Mucosa of descending colon (tissue), 3 donors: Measurements from ENCODE around the gene PKD1L1. TPM values are rescaled to one million over a fixed set of nuclear protein-coding genes. Genes with fewer than 3 reads are reported as not detected.

ENCODE experiments used
- ATAC-seq: fragments of 200-7000 bp; cut with Tn5 transposase; one replicate; pipeline ENCODE4 v1.9.1; 2020; ENCODE audit warnings: mild to moderate bottlenecking, moderate library complexity
- DNase-seq, 3 donors: peaks; one replicate each; pipeline ENCODE4 v3.0.0-alpha.2; 2020
- H3K36me3 ChIP-seq: fragments of 200-600 bp; one replicate; pipeline ENCODE4 v1.8.0; 2021; ENCODE audit warnings: low read depth, mild to moderate bottlenecking
- H3K4me1 ChIP-seq: fragments of 200-600 bp; one replicate; pipeline ENCODE4 v1.8.0; 2021; ENCODE audit warnings: low read depth, mild to moderate bottlenecking
- H3K4me3 ChIP-seq: fragments of 200-600 bp; one replicate; pipeline ENCODE4 v1.8.0; 2021; ENCODE audit warnings: mild to moderate bottlenecking
- H3K9me3 ChIP-seq: fragments of 200-600 bp; one replicate; pipeline ENCODE4 v1.8.0; 2021; ENCODE audit warnings: mild to moderate bottlenecking
- intact Hi-C, 2 donors: fragments of 100-400 bp; cut with DNase I in 1 of 2; cut with micrococcal nuclease in 1 of 2; formaldehyde crosslinking; loops; one replicate each; pipeline versions ENCODE4 v1.11.0 to v1.11.1; 2022; cut with DNase I, micrococcal nuclease
- total RNA-seq, 3 donors: library from RNA; stranded (reverse); fragmentation: NEBNext Ultra II Directional in 2 of 3; extraction: Animal tissue kit (Norgen Biotek cat#: 25700) in 2 of 3; gene quantifications; one replicate each; pipeline versions ENCODE4 v1.2.1 to v1.2.4, GENCODE V29; 2021 to 2023
- TF ChIP-seq, protein P1 (sequence below): fragments of 200-600 bp; IDR thresholded peaks from one replicate; pipeline ENCODE4 v1.8.0; 2022; ENCODE audit warnings: antibody characterized with exemption, mild to moderate bottlenecking
- donor health status: DM: no; HTN: no; CAD: no; lungs with moderate emphysema.
- donor health status: DM: no; HTN: no; CAD: no.
- donor health status: DM: no; HTN: yes; CAD: no.

PKD1L1 gene
- total RNA-seq, 3 donors from 2014 or later, result 0.60 to 0.95 (median 0.61) TPM

- Histone ChIP-seq H3K36me3 (no peaks in the 10 kb centered on the region), H3K9me3 (no peaks in the 10 kb centered on the region), H3K4me1 (no peaks in the 10 kb centered on the region), H3K4me3 (no peak overlapping the region)
- ATAC-seq (no peak), DNase-seq (no peak)
- TF ChIP-seq, protein P1, sequence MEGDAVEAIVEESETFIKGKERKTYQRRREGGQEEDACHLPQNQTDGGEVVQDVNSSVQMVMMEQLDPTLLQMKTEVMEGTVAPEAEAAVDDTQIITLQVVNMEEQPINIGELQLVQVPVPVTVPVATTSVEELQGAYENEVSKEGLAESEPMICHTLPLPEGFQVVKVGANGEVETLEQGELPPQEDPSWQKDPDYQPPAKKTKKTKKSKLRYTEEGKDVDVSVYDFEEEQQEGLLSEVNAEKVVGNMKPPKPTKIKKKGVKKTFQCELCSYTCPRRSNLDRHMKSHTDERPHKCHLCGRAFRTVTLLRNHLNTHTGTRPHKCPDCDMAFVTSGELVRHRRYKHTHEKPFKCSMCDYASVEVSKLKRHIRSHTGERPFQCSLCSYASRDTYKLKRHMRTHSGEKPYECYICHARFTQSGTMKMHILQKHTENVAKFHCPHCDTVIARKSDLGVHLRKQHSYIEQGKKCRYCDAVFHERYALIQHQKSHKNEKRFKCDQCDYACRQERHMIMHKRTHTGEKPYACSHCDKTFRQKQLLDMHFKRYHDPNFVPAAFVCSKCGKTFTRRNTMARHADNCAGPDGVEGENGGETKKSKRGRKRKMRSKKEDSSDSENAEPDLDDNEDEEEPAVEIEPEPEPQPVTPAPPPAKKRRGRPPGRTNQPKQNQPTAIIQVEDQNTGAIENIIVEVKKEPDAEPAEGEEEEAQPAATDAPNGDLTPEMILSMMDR, result no peak
- intact Hi-C loops, result no loop called here
Observed at GRCh38 chr7:47775238-47775637, 173.0 kb downstream of the PKD1L1 start.

DNA sequence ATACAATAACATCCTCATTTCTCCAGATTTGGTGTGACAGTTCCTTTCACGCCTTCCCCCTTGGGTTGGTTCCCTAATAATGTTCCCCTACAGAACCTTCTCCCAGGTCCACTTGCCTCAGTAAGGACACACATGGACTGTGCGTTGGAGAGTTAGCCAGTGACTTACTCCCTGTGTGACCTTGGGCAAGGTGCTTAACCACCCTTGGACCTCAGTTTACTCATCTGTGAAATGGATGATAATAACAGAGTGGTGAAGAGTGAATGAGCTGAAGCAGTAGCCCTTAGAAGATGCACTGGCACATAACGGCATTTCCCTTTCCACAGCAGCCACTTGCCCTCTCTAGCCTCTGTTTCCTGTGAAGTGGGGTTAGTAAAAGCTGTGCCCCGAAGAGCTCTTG, 175.8 kb downstream of the PKD1L1 start:
- H3K4me3 ChIP-seq, result no peak overlapping the region
- ATAC-seq, result no peak
- no peaks in the 10 kb centered on the region for H3K9me3 ChIP-seq
- H3K4me1 ChIP-seq, result no peaks in the 10 kb centered on the region
- H3K36me3 ChIP-seq, result no peaks in the 10 kb centered on the region
- DNase-seq, result no peak
- intact Hi-C loops, result no loop called here
- TF ChIP-seq, protein P1, result no peak

GRCh38 chr7:47771990-47772360, 176.3 kb downstream of the PKD1L1 start:
- TF ChIP-seq, protein P1, result no peak
- Histone ChIP-seq H3K4me3 (no peak overlapping the region), H3K4me1 (no peaks in the 10 kb centered on the region), H3K36me3 (no peaks in the 10 kb centered on the region), H3K9me3 (no peaks in the 10 kb centered on the region)
- DNase-seq, result no peak
- intact Hi-C loops, result no loop called here
- ATAC-seq, result no peak

DNA sequence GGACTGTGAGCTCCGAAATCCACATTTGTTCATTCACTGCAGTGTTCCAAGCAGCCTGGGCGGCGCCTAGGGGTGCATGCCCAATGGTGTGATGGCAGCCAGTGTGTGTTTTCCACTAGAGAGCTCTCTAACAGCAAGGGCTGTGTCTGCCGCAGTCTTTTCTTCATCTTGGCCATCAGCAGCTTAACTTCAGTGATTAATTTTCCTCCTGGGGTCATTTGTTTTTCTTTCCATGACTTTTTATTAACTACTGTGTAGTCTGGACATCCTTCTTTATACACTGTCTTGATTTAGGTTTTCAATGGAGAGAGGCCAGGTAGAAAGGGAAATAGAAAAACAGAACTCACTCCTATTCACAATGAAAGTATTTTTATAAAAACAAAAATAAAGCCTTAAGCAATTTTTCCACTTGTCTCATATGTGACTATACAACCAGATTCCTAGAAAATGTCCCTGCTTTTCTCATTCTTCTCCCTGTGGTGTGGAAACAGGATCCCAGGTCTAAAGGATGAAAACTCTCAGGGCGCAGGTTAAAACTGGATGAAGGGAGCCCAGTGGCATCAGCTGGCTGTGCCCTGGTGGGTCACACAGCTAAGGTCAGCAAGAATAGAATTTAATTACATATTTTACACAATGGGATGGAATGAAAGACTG, 176.8 kb downstream of the PKD1L1 start:
- DNase-seq (no peak), ATAC-seq (no peak)
- H3K4me3 ChIP-seq, result no peak overlapping the region
- H3K9me3 ChIP-seq, result no peaks in the 10 kb centered on the region
- no peaks in the 10 kb centered on the region for H3K4me1 ChIP-seq
- H3K36me3 ChIP-seq, result no peaks in the 10 kb centered on the region
- intact Hi-C loops, result no loop called here
- TF ChIP-seq, protein P1, result no peak

DNA sequence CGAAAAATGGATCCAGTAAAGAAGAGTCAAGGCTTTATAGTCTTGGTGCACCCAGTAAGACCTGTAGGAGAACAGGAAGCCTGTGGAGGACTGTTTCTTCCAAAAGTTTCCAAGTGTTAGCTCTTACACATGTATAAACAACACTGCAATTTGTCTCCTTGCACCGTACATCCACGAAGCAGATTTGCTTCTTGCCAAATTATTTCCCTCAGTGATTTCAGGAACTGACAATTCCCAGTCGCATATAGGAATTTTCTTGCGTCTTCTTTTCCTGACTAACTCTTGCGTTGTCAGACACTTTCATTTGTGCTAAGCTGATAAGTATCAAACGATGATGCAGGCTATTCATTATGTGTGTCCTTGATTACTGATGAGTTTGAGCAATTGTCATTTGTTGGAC, 182.1 kb downstream of the PKD1L1 start:
- no peaks in the 10 kb centered on the region for H3K36me3 ChIP-seq
- H3K4me1 ChIP-seq, result no peaks in the 10 kb centered on the region
- DNase-seq (no peak), ATAC-seq (no peak)
- TF ChIP-seq, protein P1, result no peak
- no peak overlapping the region for H3K4me3 ChIP-seq
- intact Hi-C loops, result no loop called here
- H3K9me3 ChIP-seq, result no peaks in the 10 kb centered on the region
